Measurements from ENCODE around the gene MAGI1. TPM values are rescaled to one million over a fixed set of nuclear protein-coding genes. Genes with fewer than 3 reads are reported as not detected.
"Not testable (repeated sequence)": the region's sequence is repeated elsewhere in the genome, so short reads cannot be mapped to it uniquely, and the experiment has no call there.

The MAGI1 gene
- polyA plus RNA-seq, 5 donors, result 17.5 to 29.3 (median 27.6) TPM

DNA sequence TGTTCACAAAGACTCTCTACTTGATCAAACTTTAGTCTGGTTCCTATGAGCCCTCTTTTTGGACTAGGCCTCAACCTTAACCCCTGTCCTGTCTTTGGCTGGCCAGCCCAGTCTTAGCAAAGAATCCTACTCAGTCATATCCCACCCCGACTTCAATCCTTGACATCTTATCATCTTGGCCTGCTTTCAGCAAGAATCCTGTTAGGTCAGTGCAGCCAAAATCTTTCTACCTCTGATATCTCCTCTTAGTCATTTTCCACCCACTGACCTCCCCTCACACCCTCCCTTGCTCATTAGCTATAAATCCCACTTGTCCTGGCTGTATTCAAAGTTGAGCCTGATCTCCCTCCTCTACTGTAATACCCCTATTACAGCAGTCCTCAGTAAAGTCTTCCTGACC is 286.1 kb downstream of the MAGI1 start:
- DNase-seq, result no peak

DNA sequence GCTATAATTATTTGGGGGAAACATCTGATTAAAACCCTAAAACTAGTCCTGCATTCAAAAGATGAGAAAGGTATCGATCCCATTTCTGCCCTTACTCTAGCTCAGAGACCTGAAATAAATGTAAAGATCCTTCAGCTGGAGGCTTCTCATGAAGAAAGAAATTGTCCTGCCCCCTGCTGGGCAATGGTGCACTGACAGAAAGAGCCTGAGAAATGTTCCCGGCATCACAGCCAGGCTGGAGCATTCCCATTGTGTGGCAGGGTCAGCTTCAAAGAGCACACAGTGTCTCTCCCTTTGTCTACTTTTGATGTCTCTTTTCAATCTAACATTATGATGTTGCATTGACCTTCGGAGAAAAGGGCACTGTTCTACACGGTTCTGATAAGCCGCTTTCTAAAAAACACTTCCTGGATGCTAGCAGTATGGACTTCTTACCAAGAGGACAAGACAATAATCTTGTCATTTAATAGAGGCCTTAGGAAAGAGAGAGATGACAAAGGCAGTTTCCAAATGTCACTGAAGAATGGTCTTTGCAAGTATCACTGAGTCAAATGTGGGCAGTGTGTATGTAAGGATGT is 287.5 kb downstream of the MAGI1 start:
- DNase-seq, result no peak

DNA sequence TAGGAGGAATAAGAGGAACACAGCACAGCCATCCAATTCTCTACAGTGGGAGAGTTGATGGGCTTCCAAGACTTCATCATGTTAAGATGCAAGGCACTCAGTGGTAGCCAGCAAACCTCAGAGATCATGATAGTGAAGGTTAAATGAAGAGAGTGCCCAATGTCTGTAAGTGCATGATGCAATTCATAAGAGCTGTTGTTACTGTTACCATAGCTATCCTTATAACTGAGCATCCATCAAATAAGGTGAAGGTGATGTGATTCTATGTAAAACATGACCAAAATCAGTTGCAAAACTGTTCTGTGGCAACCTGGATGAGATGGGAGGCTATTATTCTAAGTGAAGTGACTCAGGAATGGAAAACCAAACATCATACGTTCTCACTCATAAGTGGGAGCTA is 289.7 kb downstream of the MAGI1 start:
- no peak for DNase-seq

DNA sequence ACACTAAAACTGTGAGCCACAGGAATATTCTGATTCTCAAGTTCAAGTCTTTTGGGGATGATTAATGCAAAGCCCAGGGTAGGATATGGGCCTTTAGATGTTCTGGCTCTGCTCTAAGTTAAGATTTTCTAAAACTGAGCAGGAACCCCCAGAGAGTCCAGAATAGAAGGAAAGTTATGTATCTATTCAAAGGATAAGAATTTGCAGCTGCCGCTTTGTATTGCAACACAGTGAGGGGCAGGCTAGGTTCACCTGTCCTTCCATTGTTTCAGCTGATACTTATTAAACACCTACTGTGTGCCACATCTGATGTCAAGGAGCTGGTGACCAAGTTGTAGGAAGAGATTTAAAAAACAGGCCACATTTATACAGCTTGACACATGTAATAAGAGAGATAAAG is 290.4 kb downstream of the MAGI1 start:
- DNase-seq, result no peak

DNA sequence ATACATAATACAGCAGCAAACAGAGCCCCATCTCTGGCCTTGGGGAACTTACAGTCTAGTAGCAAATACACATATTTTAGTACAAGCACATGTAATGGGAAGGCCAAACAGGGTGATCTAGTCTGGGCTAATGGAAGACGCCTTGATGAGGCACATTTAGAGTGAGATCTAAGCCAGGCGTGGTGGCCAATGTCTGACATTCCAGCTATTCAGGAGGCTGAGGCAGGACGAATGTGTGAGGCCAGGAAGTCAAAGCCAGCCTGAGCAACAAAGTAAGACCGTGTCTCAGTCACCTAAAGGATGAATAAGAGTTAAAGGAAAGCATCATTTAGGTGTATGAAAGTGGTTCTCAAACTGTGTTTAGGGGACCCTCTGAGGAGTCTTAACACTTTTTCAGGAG is 291.9 kb downstream of the MAGI1 start:
- no peak for DNase-seq

DNA sequence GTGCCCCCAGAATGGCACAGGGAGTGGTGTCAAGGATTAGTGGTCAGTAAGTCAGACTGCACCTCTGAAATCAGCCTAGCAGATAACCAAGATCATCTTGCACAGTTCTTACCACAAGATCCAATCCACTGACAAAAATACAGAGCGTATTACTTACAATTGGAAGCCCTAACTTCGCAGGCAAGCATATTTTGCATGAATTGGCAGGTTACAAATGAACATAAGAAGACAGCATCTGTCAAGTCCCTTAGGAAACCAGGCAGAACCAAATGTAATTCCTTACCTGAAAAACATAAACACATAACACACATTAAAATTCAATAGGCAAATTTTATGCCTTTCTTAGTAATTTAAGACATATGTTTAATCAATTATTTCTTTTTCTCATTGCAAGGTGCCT is 293.4 kb downstream of the MAGI1 start:
- no peak for DNase-seq

DNA sequence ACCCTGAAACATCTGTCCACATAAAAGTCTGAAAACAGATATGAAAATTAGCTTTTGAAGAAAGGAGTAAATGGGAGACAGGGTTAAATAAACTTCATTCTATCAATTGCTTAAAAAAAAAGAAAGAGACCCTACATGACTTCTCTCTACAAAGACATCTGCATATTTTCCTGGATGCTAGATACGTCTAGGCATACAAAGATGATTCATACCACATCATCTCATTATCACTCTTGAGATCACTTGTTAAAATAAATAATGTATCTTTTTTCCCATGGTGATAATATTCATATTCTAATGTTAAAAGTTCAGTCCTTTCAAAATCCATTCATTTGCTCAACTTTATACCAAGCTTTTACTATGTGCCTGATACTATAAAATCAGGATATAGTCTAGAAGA is 295.8 kb downstream of the MAGI1 start:
- no peak for DNase-seq

DNA sequence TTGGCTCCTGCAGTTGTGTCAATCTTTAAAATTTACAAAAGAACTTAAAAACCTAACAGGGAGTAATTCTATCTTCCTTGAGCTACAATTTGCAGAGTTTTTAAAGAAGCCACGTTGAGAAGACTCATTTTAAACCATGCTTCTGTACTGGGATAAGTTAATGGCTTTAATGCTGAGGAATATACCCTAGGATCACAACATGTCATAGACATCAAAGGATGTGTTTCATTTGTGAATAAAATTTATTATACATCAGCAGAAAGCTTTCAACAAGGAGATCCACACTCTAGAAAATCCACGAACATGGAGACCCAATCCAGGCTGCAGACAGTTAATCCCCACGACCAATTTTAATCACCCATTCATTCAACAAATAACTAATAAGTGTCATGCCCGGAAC is 297.2 kb downstream of the MAGI1 start:
- no peak for DNase-seq

DNA sequence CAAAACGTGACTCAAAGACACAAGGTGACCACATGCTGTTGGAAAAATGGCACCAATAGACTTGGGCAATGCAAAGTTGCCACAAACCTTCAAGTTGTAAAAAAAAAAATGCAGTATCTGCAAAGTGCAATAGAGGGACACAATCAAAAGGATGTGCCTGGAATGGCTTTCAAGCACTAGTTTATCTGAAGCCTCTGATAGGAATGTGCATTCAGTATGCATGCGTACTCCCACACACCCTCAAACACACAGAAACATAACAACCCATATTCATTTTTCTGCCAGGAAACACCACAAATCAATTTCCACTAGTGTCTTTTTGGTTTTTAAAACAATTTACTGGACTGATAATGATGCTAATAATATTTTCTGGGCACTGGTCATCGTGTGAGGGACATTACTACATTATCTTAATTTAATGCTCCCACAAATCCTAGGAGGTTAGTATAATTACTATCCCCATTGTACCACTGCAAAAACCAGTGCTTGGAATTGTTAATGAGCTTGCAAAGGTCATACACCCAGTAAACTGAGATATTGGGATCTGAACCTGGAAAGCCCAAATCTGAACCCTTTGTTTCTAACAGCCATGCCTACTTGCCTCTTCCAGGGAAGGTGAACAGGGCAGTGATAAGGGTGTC is 298.7 kb downstream of the MAGI1 start:
- no peak for DNase-seq

DNA sequence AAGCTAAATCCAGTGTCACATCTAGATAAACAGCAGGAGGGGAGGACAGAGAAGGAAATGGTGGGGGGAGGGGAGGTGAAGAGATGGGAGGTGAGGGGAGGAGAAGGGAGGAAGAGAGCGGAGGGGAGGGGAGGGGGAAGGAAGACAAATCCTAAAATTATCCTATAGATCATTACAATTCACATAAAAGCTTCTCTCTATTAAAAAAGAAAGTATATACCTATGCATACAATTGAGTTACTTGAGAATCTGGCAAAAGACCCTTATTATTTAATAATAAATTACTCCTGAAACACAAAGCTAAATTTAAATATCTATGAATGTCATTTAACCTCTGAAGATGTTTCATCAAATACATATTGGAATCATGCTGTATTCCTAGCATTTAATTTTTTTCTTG is 303.9 kb downstream of the MAGI1 start:
- no peak for DNase-seq

DNA sequence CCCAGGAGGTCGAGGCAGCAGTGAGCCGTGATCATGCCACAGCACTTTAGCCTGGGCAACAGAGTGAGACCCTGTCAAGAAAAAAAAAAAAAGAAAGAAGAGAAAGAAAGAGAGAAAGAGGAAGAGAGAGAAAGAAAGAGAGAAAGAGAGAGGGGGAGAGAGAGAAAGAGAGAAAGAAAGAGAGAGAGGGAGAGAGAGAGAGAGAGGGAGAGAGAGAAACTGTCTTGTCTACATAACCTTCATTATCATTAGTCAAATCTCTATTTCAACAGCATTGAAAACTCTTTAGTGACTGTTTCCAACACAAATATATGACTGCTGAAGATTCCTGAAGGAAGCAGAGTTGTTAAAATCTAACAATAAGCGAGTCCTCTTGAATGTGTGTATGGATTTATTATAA is 304.3 kb downstream of the MAGI1 start:
- DNase-seq, result no peak

DNA sequence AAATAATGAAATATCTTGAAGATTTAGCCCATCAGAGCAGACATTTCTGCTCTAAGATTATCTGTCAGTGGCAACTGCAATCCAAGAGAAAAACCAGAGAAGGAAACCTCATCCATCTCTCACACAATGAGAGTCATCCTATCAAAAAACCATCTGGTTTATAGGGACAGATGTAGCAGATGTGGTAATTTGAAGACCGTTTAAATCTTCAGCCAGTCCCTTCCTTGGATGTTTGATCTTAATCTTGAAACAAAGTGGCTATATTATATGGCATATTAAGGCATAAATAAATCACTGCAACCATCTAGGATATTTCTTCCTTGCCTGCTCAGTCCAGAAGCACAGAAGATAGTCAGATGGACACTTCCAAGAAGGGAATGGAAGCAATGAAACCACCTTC is 305.3 kb downstream of the MAGI1 start:
- DNase-seq, result no peak

DNA sequence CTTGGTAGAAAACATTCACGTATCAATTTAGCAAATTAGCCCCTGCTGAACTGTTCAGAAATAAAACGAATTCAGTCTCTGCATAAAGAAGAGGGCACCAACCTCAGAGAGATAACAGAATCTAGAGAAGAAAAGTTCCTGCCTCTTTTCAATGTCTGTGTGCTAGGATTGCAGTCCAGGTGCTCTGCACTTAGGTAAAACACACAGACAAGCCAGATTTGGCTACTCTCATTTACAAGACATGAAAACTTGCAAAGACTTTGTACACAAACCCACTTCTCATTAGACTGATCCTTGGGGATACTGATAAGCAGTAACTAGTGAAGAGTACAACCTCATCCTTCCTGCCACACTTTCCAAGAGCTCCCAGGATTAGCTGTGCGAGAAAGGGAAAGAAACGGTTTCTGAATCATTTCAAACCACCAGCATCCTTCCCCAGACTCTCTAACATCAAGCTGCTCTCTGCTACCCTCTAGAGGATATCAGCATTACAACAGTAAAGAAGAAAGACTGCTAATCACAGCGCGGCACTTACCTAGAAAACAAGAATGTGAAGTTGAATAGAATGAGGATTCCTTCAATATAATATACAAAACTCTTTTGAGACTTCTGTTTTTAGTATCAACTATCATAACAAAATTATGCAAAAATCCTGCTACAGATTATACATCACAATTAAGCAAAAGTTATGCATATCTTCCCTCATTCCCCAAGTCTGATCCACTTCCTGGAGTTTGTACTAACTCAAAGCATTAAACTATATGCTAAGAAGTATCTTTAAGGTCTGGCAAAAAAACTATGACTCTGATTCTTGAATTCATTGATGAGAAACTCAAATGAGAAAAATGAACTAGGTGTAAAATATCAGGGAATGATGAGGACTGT is 306.4 kb downstream of the MAGI1 start:
- DNase-seq, result peak; percentile 49 to 64

DNA sequence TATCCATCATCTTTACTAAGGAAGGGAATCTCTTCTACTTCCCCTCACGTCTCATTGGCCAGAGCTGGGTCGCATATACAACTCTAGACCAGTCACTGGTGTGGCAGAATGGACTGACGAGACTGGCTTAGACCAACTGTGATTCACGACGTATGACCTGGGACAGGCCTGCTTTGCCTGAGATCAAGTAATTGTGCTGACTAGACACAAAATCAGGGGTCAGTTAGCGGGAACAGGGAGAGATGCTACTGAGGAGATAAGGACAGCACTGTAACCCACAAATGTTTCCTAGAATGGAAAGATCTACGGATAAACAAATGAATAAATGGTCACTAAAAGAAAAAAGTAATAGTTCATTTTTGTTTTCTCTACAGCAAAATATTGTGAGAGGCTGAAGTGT is 308.3 kb downstream of the MAGI1 start:
- DNase-seq, result no peak

DNA sequence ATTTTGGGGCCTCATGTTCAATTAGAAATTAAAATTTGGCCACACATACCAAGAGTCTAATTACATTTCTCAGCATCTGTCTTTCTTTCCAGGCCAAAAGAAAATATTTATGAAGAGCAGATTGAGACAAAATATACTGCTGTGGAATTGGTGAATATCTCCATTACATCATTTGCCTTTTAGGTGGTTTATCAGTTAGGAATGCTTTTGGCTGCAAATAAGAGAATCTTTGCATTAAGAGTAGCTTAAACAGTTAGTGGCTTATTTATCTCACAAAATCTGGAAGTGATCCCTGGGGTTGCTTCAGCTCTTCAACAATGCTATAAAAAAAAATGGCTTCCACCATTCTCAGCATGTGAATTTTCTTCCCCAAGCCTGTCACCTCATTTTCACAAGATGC is 308.7 kb downstream of the MAGI1 start:
- no peak for DNase-seq

DNA sequence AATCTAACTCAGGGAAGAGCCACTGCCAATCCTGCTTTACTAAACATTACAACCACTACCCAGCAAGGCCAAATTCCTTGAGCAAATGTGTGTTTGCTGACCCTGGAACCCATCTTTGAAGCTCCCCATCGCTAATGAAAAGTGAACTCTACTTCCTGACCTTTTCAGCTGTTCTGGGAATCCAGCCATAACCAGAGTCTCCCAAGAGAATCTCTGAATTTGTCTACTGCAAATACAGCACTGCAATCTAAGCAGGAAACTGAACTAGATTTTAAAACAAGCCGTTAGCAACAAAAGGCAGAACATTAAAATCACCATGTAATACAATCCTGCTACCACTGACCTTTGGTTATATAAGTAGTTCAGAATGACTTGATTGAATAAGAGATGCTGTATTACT is 309.2 kb downstream of the MAGI1 start:
- peak; percentile 73 to 75 for DNase-seq

DNA sequence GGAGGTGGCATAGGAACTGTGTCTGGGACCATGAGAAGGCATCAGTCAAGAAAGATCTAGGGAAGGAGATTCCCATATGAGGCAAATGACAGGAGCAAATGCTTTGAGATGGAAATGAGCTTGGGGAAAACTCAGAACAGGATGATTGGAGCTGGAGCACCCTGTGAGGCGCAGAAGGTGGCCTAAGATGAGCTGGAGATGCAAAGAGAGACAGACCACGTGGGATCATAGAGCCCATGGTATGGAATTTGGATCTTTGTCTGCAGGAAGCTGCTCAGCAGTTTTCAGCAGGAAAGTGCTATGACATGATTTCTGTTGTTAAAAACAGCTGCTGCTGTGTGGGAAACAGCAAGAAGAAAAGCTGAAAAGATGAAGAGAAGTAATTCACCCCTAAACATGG is 310.6 kb downstream of the MAGI1 start:
- DNase-seq, result no peak

DNA sequence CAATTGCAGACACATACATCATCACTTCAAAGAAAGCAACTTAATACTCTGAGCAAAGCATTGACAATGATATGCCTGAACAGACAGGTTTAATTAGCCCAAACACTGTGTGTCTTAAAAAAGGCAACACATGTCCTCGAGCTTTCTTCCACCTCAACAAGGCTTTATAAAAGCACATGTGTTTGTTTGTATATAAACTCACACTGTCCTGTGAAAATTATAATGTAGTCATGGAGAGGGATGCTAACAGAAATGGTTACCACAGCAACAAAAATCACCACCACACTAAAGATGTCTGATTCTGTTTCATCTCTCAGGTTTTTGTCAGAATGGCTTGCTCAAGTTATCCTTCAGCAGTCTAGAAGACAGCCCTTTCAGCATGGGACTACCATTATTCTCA is 314.7 kb downstream of the MAGI1 start:
- DNase-seq, result no peak

DNA sequence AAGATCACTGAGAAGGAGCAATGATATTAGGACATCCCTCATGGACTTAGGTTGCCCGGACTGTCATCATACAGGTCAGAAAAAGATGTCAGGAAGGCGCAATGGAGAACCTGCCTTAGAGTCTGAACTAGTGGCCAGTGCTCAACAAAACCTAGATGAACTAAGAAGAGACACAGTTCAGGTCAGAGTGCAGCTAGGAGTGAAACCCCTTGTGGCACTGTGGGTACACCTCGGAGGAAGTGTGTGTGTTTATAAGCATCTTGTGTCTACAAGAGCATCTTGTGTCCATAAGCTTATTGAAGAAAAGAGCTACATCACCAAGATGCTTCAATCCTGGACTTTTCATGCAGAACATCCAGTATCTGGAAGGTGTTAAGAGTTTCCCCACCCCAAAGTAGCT is 315.7 kb downstream of the MAGI1 start:
- no peak for DNase-seq

DNA sequence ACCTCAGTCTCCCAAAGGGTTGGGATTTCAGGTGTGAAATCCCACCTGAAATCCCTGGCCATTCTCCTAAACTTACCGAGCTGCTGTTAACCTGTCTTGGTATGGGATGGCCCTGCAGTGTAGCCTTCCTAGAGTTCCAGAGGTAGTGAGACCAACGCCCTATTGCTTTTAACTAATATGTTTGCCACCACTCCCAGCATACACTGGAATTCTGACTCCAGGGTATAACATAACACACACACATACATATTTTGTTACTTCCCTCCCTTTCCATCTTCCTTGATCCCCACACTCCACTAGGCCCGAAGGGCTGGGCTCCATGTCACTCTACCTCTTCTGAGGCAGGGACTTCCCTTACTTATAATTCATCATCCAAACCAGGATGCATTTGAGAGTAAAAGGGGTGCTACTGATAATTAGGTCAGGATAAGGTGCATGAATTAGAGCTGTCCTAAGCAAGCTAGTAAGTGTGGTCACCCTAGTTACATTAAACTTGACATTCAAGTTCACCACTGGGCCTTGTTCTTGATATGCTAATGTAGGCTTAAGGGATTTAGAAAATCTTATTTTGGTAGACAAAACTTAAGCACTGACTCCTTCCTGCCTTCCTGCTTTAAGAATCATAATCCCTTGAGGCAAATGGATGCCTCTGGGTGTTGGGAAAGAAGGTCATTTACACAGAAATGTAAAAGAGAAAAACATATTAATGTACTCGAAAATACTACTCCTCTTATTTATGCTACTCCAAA is 317.6 kb downstream of the MAGI1 start:
- DNase-seq, result no peak

DNA sequence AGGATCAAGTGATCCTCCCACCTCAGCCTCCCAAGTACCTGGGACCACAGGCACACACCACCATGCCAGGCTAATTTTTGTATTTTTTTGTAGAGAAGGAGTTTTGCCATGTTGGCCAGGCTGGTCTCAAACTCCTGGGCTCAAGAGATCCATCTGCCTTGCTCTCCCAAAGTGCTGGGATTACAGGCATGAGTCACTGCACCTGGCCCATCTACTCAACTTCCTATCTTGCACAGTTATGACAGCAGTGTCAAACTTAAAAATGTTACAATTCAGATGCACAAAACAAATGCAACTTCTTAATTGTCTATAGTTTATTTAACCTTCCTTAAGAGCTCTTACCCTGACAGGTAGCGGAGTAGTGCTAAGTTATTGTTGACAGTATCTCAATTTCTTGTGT is 319.1 kb downstream of the MAGI1 start:
- DNase-seq, result not testable (repeated sequence)

DNA sequence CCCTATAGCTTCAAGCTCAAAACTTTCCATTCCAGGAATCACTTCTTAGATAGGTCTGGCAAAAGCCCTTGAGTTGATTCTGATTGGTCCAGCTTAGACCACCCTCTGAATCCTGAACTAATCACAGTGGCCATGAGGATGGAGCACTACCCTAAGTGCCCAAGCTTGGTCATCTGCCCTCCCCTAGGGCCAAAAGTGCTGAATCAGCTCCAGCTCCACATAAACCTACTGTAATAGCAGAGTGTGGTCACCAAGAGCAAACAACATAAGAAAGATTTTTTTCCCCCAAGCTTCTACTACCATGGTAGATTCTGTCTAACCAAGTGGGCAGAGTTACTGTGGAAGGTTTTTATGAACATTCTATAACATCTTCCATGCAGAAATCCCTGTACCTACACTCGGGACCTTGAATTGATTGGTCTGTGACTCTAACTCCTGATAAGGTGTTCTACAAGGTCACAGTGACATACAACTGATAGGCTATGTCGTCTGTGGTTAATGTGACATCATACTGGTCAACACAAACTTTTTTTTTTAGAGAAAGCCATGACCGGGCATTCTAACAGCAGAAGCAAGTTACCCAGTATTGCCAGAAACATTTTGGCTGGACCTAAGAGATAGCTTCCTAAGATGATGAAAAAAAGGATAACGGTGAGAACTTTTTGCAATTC is 320.9 kb downstream of the MAGI1 start:
- DNase-seq, result no peak

Measured in right lung (tissue), 5 donors.